ENCODE data around the gene IQCB1.
"Not testable (repeated sequence)": the region's sequence is repeated elsewhere in the genome, so short reads cannot be mapped to it uniquely, and the experiment has no call there.

IQCB1 gene

DNA sequence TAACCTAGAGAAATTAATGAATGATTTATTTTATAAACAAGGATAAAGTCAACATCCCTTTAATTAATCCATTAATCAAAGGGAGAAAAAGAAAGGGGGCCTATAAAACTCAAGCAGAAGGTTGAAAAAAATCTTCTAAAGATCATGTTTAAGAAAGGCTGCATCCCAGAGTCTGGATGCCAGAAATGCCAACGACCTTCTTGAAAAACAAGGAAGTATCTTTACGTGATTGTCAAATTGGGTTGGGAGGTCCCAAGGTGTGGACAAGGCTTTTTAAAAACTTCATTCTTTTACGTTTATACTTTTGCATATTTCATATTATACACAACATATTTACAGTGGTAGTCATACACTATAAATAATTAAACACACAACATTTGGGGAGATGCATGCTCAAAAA, 86.9 kb downstream of the IQCB1 start:
- no peak for DNase-seq (ENCODE audit: low read depth in 2 of 2)

DNA sequence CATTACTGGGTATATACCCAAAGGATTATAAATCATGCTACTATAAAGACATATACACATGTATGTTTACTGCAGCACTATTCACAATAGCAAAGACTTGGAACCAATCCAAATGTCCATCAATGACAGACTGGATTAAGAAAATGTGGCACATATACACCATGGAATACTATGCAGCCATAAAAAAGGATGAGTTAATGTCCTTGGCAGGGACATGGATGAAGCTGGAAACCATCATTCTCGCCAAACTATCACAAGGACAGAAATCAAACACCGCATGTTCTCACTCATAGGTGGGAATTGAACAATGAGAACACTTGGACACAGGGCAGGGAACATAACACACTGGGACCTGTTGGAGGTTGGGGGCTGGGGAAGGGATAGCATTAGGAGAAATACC, 91.8 kb downstream of the IQCB1 start:
- DNase-seq (ENCODE audit: low read depth in 2 of 2) = not testable (repeated sequence)

DNA sequence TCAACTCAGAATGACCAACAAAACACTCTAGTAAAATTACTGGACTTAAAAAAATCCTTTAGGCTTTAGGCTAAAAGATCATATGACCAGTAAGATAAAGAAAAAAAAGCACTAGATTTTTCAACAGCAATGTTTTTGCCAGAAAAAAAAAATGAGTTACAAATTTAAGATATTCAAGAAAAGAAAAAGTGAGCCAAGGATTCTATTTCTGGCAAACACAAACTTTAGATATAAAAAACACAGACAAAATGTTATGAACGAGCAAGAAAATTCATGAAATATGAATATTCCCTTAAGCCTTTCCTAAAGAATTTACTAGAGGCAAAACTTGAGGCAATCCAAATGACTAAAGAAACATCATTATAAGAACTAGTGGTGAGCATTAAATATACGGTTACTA, 94.0 kb downstream of the IQCB1 start:
- DNase-seq (ENCODE audit: low read depth in 2 of 2) = no peak

DNA sequence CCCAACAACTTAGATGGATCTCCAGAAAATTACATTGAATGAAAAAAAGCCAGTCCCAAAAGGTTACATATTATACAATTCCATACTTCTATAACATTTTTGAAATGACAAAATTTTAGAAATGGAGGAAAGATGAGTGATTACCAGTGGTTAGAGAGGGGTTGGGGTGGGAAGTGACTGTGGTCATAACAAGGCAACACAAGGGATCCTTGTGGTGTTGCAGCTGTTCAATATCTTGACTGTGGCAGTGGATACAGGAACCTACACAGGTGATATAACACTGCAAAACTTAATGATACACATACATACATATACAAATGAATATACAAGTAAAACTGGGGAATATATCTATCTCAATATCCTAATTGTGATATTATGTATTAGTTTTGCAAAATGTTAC, 95.0 kb downstream of the IQCB1 start:
- DNase-seq (ENCODE audit: low read depth in 2 of 2) = no peak

DNA sequence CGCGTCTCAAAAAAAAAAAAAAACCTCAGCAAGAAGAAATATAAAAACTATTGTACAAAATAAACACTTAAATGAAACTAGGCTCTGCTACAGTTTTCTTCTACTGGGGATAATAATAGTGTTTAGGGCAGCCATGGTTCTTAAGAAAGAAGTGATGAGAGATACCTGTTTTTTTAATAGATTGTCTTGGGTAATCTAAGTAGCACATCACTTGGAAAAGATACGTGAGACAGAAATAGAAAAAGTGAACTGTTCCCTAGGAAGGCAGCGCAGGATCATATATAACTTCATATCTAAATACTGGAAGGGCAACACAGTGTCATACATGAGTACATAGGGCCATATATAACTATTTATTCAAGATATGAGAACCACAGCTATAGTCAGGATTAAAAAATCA, 97.2 kb downstream of the IQCB1 start:
- DNase-seq (ENCODE audit: low read depth in 2 of 2) = no peak

DNA sequence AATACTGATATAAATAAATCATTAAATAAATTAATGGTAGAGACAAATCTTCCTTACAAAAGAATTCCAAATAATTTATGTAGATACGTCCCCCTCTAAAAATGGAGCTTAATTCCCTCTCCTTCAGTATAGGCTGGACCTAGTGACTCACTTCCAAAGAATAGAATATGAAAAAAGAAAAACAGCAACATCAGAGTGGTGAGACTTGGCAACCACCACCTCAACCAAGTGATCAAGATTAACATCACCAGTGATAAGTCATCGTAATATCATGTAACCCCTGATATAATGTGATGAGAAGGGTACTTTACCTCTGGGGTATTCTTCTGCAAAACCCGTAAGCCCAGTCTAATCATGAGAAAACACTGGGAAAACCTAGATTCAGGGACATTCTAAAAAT, 98.7 kb downstream of the IQCB1 start:
- DNase-seq (ENCODE audit: low read depth in 2 of 2) = peak in 1 of 2 donors; percentile 3

DNA sequence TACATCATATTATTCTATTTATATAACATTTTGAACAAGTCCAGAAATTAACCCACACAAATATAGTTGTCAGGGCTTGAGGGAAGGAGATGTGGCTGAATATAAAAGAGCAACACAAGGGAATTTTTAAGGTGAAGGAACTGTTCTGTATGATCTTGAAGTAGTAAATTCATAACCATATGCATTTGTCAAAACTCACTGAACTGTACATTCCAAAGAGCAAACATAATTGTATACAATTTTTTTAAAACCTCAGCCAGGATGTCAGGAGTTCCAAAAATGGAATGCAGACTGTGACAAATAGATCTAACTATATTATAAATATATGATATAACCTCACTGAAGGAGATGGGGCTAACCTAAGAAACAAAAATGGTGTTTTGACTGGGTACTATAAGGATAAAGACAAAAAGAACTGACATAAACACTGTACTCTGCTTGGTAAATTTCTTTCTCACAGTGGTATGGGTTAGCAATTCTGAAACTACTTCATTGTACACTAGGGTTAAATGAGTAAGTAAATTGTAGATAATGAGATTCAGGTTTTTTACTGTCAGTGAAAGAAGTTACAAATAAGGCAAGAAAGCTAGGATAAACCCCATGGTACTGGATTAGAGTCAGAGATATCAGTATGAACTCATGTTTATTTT, 99.7 kb downstream of the IQCB1 start:
- DNase-seq (ENCODE audit: low read depth in 2 of 2) = no peak

DNA sequence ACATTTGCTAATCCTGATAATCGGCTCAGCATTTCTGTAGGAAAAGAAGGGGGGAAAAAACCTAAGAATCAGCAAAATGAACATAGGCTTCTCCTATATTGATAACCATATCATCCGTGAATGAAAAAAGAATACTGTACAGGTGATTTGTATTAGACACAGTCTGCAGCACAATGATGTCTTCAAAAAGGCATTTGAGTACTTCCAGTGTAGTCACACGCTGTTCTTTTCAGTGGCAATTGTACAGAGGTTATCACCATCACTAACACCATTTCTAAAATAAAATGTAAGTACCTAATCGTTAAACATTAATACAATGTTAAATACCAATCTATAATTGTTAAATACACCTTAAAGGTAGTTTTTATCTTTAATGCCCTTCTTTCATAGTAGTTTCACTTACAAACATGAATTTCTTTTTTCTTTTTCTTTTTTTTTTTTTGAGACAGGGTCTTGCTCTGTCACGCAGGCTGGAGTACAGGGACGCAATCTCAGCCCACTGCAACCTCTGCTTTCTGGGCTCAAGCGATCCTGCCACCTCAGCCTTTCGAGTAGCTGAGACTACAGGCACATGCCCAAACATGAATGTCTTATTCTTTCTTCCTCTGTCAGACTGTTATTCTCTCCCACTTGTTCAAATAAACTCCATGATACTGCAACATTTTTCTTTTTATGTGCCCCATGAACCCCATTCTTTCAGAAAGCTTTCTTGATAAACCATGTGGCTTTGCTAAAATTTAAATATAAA, 103.7 kb downstream of the IQCB1 start:
- no peak for DNase-seq (ENCODE audit: low read depth in 2 of 2)

DNA sequence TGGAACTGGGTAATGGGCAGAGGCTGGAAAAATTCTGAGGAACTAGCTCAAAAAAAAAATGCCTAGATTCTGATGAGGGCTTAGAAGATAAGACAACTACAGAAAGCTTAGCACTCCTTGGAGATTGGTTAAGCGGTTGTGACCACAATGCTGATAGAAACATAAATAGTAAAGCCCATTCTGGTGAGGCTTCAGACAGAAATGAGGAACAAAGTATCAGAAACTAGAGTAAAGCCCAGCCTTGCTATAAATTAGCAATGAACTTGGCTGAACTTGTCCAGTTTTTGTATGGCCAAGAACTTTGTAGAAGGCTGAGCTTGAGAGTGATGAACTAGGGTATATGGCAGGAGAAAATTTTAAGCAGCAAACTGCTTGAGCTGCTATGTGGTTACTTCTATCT, 110.7 kb downstream of the IQCB1 start:
- no peak for DNase-seq (ENCODE audit: low read depth in 2 of 2)

DNA sequence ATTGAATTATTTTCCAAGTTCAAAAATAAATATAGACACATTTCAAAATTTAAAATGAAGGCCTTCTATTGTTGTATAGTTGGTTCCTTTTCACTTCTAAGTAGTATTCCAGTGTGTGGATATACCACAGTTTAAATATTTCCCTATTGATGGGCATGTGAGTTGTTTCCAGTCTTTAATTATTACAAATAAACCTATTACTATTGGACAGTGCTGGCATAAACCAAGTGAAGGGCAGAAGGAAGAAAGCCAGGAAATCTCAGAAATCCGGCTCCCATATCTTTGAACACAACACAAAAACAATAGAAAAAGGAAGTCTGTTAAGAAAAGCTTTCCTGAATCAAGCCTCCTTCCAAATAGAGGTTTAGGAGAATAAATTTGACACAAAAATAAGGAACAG, 111.4 kb downstream of the IQCB1 start:
- no peak for DNase-seq (ENCODE audit: low read depth in 2 of 2)

DNA sequence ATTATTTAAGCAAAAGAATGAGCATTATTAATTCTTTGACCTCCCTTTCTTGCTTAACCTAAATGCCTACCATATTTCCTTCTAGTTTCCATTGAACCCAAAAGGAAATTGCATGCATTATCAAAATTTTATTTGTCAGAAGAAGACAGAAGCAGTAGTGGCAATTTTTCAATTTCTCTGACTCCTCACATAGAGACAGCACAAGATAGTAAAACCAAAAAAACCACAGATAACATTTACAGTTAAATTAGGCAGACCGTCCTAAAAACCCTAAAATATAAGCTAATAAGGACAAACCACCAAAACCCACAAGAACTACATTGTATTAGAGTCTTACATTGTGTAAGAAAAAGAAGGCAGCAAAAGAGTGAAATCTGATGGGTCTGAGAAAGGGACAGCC, 112.4 kb downstream of the IQCB1 start:
- DNase-seq (ENCODE audit: low read depth in 2 of 2) = no peak

DNA sequence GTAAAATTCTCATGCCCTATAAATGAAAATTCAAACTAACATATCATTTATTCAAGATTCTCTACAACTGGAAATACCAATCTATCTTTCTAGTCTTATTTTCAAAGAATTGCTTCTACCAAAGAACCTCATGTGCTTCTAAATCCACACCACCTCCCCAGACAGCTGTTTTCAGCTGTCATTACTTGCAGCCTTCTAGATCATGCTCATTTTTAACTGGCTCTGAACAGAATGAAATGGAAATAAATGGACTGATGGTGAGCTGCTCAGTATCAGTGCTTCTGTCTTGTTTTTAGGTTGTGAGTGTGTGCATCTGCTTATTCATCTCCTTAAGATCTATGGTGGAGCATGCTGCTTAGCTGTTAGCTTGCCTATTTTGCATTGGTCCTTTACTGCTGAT, 114.7 kb downstream of the IQCB1 start:
- DNase-seq (ENCODE audit: low read depth in 2 of 2) = no peak
